Measurements from ENCODE around the gene SEPTIN5. TPM values are rescaled to one million over a fixed set of nuclear protein-coding genes. Genes with fewer than 3 reads are reported as not detected.

Gene SEPTIN5
- total and polyA plus RNA-seq, 5 donors from 2014 or later: 5.2 TPM; not detected in 4

GRCh38 chr22:19734163-19734562 is 19.9 kb downstream of the SEPTIN5 start:
- H3K27me3 Mint-ChIP-seq: peaks cover 4% of the 10 kb centered on the region
- no peak overlapping the region for H3K4me3 ChIP-seq (ENCODE audit: low read depth, low read length)
- H3K9me3 ChIP-seq (ENCODE audit: control insufficient read depth in 2 of 2, low read length in 2 of 2): no peaks in the 10 kb centered on the region
- peaks cover 0 to 6% (median 1%) of the 10 kb centered on the region in 4 donors for H3K4me1 Mint-ChIP-seq
- H3K36me3 Mint-ChIP-seq: no peaks in the 10 kb centered on the region
- no peak overlapping the region for H3K27ac Mint-ChIP-seq
- no peak for DNase-seq
- ATAC-seq (ENCODE audit: low read depth in 2 of 2): no peak
- H3K4me1 ChIP-seq (ENCODE audit: control insufficient read depth, insufficient read depth, low read length, poor library complexity, severe bottlenecking): peaks cover 11% of the 10 kb centered on the region
- H3K9me3 Mint-ChIP-seq: no peaks in the 10 kb centered on the region
- no peak overlapping the region for H3K27ac ChIP-seq (ENCODE audit: insufficient read depth, low read length, poor library complexity, severe bottlenecking)
- H3K27me3 ChIP-seq (ENCODE audit: control insufficient read depth, insufficient read depth, low read length): no peaks in the 10 kb centered on the region
- no peaks in the 10 kb centered on the region for H3K36me3 ChIP-seq (ENCODE audit: control insufficient read depth, insufficient read depth, low read length)
- H3K4me3 Mint-ChIP-seq: no peak overlapping the region

- H3K27me3 Mint-ChIP-seq: peaks cover 2% of the 10 kb centered on the region
Observed at GRCh38 chr22:19734837-19735382, 20.6 kb downstream of the SEPTIN5 start.

GRCh38 chr22:19735665-19736510 is 21.6 kb downstream of the SEPTIN5 start:
- H3K36me3 ChIP-seq (ENCODE audit: control insufficient read depth, insufficient read depth, low read length): no peaks in the 10 kb centered on the region
- H3K27me3 Mint-ChIP-seq: no peaks in the 10 kb centered on the region
- peaks cover 0 to under 1% (median 0%) of the 10 kb centered on the region in 4 donors for H3K4me1 Mint-ChIP-seq
- no peaks in the 10 kb centered on the region for H3K27me3 ChIP-seq (ENCODE audit: control insufficient read depth, insufficient read depth, low read length)
- H3K9me3 Mint-ChIP-seq: no peaks in the 10 kb centered on the region
- H3K36me3 Mint-ChIP-seq: no peaks in the 10 kb centered on the region
- no peak overlapping the region for H3K27ac ChIP-seq (ENCODE audit: insufficient read depth, low read length, poor library complexity, severe bottlenecking)
- no peak for ATAC-seq (ENCODE audit: low read depth in 2 of 2)
- no peak overlapping the region for H3K4me3 Mint-ChIP-seq
- no peak overlapping the region for H3K27ac Mint-ChIP-seq
- H3K4me1 ChIP-seq (ENCODE audit: control insufficient read depth, insufficient read depth, low read length, poor library complexity, severe bottlenecking): peaks cover 4% of the 10 kb centered on the region
- DNase-seq: no peak
- no peaks in the 10 kb centered on the region for H3K9me3 ChIP-seq (ENCODE audit: control insufficient read depth in 2 of 2, low read length in 2 of 2)
- H3K4me3 ChIP-seq (ENCODE audit: low read depth, low read length): no peak overlapping the region

More at GRCh38 chr22:19734837-19735382, 20.6 kb downstream of the SEPTIN5 start:
- peaks cover 0 to 6% (median 1%) of the 10 kb centered on the region in 4 donors for H3K4me1 Mint-ChIP-seq
- no peaks in the 10 kb centered on the region for H3K36me3 Mint-ChIP-seq
- H3K9me3 ChIP-seq (ENCODE audit: control insufficient read depth in 2 of 2, low read length in 2 of 2): no peaks in the 10 kb centered on the region
- no peak overlapping the region for H3K4me3 ChIP-seq (ENCODE audit: low read depth, low read length)
- no peaks in the 10 kb centered on the region for H3K36me3 ChIP-seq (ENCODE audit: control insufficient read depth, insufficient read depth, low read length)
- no peak overlapping the region for H3K27ac ChIP-seq (ENCODE audit: insufficient read depth, low read length, poor library complexity, severe bottlenecking)
- H3K4me1 ChIP-seq (ENCODE audit: control insufficient read depth, insufficient read depth, low read length, poor library complexity, severe bottlenecking): peaks cover 11% of the 10 kb centered on the region
- H3K27ac Mint-ChIP-seq: no peak overlapping the region
- H3K27me3 ChIP-seq (ENCODE audit: control insufficient read depth, insufficient read depth, low read length): no peaks in the 10 kb centered on the region
- no peak for ATAC-seq (ENCODE audit: low read depth in 2 of 2)
- DNase-seq: no peak
- no peak overlapping the region for H3K4me3 Mint-ChIP-seq
- H3K9me3 Mint-ChIP-seq: no peaks in the 10 kb centered on the region

- no peak for DNase-seq
- Histone ChIP-seq H3K9me3 (ENCODE audit: control insufficient read depth in 2 of 2, low read length in 2 of 2) (no peaks in the 10 kb centered on the region), H3K27ac (ENCODE audit: insufficient read depth, low read length, poor library complexity, severe bottlenecking) (no peak overlapping the region), H3K4me1 (ENCODE audit: control insufficient read depth, insufficient read depth, low read length, poor library complexity, severe bottlenecking) (no peaks in the 10 kb centered on the region), H3K4me3 (ENCODE audit: low read depth, low read length) (no peak overlapping the region), H3K36me3 (ENCODE audit: control insufficient read depth, insufficient read depth, low read length) (no peaks in the 10 kb centered on the region), H3K27me3 (ENCODE audit: control insufficient read depth, insufficient read depth, low read length) (no peaks in the 10 kb centered on the region)
- no peaks in the 10 kb centered on the region for H3K4me1 Mint-ChIP-seq
- no peak overlapping the region for H3K27ac Mint-ChIP-seq
- H3K4me3 Mint-ChIP-seq: no peak overlapping the region
- no peaks in the 10 kb centered on the region for H3K36me3 Mint-ChIP-seq
- ATAC-seq (ENCODE audit: low read depth in 2 of 2): no peak
- no peaks in the 10 kb centered on the region for H3K9me3 Mint-ChIP-seq
- no peaks in the 10 kb centered on the region for H3K27me3 Mint-ChIP-seq
Observed at GRCh38 chr22:19737846-19738663, 23.8 kb downstream of the SEPTIN5 start.

- H3K4me1 Mint-ChIP-seq: no peaks in the 10 kb centered on the region
- H3K4me3 Mint-ChIP-seq: no peak overlapping the region
- no peaks in the 10 kb centered on the region for H3K36me3 Mint-ChIP-seq
- no peaks in the 10 kb centered on the region for H3K4me1 ChIP-seq (ENCODE audit: control insufficient read depth, insufficient read depth, low read length, poor library complexity, severe bottlenecking)
- no peaks in the 10 kb centered on the region for H3K36me3 ChIP-seq (ENCODE audit: control insufficient read depth, insufficient read depth, low read length)
- H3K27me3 Mint-ChIP-seq: no peaks in the 10 kb centered on the region
- no peak overlapping the region for H3K4me3 ChIP-seq (ENCODE audit: low read depth, low read length)
- no peak overlapping the region for H3K27ac Mint-ChIP-seq
- H3K27me3 ChIP-seq (ENCODE audit: control insufficient read depth, insufficient read depth, low read length): no peaks in the 10 kb centered on the region
- H3K9me3 Mint-ChIP-seq: no peaks in the 10 kb centered on the region
- no peaks in the 10 kb centered on the region for H3K9me3 ChIP-seq (ENCODE audit: control insufficient read depth in 2 of 2, low read length in 2 of 2)
- no peak overlapping the region for H3K27ac ChIP-seq (ENCODE audit: insufficient read depth, low read length, poor library complexity, severe bottlenecking)
- DNase-seq: no peak
- ATAC-seq (ENCODE audit: low read depth in 2 of 2): no peak
Observed at GRCh38 chr22:19738664-19739447, 24.6 kb downstream of the SEPTIN5 start.

GRCh38 chr22:19739448-19739895 is 25.2 kb downstream of the SEPTIN5 start:
- Histone ChIP-seq H3K4me3 (ENCODE audit: low read depth, low read length) (no peak overlapping the region), H3K4me1 (ENCODE audit: control insufficient read depth, insufficient read depth, low read length, poor library complexity, severe bottlenecking) (no peaks in the 10 kb centered on the region), H3K9me3 (ENCODE audit: control insufficient read depth in 2 of 2, low read length in 2 of 2) (no peaks in the 10 kb centered on the region), H3K27ac (ENCODE audit: insufficient read depth, low read length, poor library complexity, severe bottlenecking) (no peak overlapping the region), H3K27me3 (ENCODE audit: control insufficient read depth, insufficient read depth, low read length) (no peaks in the 10 kb centered on the region), H3K36me3 (ENCODE audit: control insufficient read depth, insufficient read depth, low read length) (no peaks in the 10 kb centered on the region)
- no peak for ATAC-seq (ENCODE audit: low read depth in 2 of 2)
- no peak for DNase-seq
- no peaks in the 10 kb centered on the region for H3K36me3 Mint-ChIP-seq
- no peaks in the 10 kb centered on the region for H3K4me1 Mint-ChIP-seq
- H3K4me3 Mint-ChIP-seq: no peak overlapping the region
- no peaks in the 10 kb centered on the region for H3K27me3 Mint-ChIP-seq
- H3K27ac Mint-ChIP-seq: no peak overlapping the region
- H3K9me3 Mint-ChIP-seq: no peaks in the 10 kb centered on the region

- ATAC-seq (ENCODE audit: low read depth in 2 of 2) (no peak), DNase-seq (no peak)
- no peak overlapping the region for H3K4me3 Mint-ChIP-seq
- H3K27ac Mint-ChIP-seq: no peak overlapping the region
- H3K27me3 Mint-ChIP-seq: no peaks in the 10 kb centered on the region
- Histone ChIP-seq H3K36me3 (ENCODE audit: control insufficient read depth, insufficient read depth, low read length) (no peaks in the 10 kb centered on the region), H3K27me3 (ENCODE audit: control insufficient read depth, insufficient read depth, low read length) (no peaks in the 10 kb centered on the region), H3K27ac (ENCODE audit: insufficient read depth, low read length, poor library complexity, severe bottlenecking) (no peak overlapping the region), H3K4me3 (ENCODE audit: low read depth, low read length) (no peak overlapping the region), H3K9me3 (ENCODE audit: control insufficient read depth in 2 of 2, low read length in 2 of 2) (no peaks in the 10 kb centered on the region), H3K4me1 (ENCODE audit: control insufficient read depth, insufficient read depth, low read length, poor library complexity, severe bottlenecking) (no peaks in the 10 kb centered on the region)
- H3K9me3 Mint-ChIP-seq: no peaks in the 10 kb centered on the region
- H3K36me3 Mint-ChIP-seq: no peaks in the 10 kb centered on the region
- H3K4me1 Mint-ChIP-seq: no peaks in the 10 kb centered on the region
Observed at GRCh38 chr22:19739911-19740449, 25.7 kb downstream of the SEPTIN5 start.
